AG09319 (cell line): ENCODE data around the gene MAVS.

Source experiments
- DNase-seq: peaks from one replicate; pipeline ENCODE4 v3.0.0-alpha.2; 2010; ENCODE audit warnings: low read depth; ENCODE audit errors: extremely low read depth
- TF ChIP-seq, protein P1 (sequence below): IDR thresholded peaks from 2 replicates; pipeline ENCODE4 v1.5.1; 2011; ENCODE audit warnings: low read depth, mild to moderate bottlenecking, inconsistent platforms, low read length, moderate library complexity

Gene MAVS

DNA sequence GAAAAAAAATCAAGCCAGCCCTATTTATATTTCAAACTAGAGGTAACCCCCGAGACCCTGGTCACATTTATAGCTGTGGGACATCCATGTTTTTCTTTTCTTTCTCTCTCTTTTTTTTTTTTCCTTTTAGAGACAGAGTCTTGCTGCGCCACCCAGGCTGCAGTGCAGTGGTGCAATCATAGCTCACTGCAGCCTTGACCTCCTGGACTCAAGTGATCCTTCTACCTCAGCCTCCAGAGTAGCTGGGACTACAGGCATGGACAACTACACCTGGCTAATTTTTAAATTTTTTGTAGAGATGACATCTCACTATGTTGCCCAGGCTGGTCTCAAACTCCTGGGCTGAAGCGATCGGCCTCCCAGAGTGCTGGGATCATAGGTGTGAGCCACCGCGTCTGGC is 12.1 kb downstream of the MAVS start:
- DNase-seq = no peak
- TF ChIP-seq, protein P1, sequence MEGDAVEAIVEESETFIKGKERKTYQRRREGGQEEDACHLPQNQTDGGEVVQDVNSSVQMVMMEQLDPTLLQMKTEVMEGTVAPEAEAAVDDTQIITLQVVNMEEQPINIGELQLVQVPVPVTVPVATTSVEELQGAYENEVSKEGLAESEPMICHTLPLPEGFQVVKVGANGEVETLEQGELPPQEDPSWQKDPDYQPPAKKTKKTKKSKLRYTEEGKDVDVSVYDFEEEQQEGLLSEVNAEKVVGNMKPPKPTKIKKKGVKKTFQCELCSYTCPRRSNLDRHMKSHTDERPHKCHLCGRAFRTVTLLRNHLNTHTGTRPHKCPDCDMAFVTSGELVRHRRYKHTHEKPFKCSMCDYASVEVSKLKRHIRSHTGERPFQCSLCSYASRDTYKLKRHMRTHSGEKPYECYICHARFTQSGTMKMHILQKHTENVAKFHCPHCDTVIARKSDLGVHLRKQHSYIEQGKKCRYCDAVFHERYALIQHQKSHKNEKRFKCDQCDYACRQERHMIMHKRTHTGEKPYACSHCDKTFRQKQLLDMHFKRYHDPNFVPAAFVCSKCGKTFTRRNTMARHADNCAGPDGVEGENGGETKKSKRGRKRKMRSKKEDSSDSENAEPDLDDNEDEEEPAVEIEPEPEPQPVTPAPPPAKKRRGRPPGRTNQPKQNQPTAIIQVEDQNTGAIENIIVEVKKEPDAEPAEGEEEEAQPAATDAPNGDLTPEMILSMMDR = no peak

DNA sequence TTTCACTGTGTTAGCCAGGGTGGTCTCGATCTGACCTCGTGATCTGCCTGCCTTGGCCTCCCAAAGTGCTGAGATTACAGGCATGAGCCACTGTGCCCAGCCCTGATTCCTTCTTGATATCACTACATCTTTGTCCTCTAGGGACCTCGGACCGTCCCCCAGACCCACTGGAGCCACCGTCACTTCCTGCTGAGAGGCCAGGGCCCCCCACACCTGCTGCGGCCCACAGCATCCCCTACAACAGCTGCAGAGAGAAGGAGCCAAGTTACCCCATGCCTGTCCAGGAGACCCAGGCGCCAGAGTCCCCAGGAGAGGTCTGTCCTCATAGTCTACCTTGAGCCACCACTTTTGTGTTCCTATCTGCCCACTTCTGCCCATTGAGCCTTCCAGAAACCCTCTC is 14.6 kb downstream of the MAVS start:
- TF ChIP-seq, protein P1 = no peak
- no peak for DNase-seq

DNA sequence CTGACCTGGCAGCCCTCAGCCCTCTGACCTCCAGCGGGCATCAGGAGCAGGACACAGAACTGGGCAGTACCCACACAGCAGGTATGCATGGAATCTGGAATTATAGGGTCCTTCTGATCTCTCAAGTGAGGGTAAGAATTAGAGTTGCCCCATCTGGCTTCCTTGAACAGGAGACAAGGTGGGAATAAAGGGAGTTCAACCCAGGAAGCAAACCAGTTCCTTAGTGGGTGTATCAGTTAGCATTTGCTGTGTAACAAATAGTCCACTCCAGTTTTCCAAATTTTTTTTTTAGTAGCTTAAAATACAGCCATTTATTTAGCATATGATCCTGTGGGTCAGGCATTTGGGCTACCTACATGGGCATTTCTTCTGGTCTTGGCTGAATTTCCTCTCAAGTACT is 15.7 kb downstream of the MAVS start:
- DNase-seq = no peak
- TF ChIP-seq, protein P1 = no peak

DNA sequence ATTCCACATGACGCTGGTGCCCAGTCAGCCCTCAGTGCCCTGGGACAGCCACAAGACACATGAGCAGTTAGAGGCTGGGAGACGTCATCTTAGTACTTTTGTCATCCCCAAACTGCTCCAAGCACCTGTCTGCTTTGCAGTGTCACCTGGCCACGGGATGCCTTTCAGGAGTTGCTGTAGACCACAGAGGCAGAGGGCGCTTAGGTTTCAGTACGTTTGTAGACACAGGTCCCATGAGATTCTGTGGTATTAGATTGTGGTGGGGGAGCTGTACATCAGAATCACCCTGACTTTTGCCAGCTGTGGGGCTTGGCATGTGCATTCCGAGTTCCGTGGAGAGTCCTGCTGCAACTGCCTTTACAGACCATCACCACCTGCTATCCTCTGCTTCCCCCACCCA is 16.7 kb downstream of the MAVS start:
- TF ChIP-seq, protein P1 = no peak
- DNase-seq = no peak

DNA sequence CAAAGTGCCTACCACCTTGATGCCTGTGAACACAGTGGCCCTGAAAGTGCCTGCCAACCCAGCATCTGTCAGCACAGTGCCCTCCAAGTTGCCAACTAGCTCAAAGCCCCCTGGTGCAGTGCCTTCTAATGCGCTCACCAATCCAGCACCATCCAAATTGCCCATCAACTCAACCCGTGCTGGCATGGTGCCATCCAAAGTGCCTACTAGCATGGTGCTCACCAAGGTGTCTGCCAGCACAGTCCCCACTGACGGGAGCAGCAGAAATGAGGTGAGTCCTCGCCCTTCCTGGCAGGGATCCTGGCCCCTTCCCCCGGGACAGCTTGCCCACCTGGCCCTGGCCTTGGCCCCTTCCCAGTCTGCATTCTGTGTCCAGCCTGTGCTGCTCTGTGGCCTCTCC is 17.9 kb downstream of the MAVS start:
- DNase-seq = no peak
- TF ChIP-seq, protein P1 = no peak

DNA sequence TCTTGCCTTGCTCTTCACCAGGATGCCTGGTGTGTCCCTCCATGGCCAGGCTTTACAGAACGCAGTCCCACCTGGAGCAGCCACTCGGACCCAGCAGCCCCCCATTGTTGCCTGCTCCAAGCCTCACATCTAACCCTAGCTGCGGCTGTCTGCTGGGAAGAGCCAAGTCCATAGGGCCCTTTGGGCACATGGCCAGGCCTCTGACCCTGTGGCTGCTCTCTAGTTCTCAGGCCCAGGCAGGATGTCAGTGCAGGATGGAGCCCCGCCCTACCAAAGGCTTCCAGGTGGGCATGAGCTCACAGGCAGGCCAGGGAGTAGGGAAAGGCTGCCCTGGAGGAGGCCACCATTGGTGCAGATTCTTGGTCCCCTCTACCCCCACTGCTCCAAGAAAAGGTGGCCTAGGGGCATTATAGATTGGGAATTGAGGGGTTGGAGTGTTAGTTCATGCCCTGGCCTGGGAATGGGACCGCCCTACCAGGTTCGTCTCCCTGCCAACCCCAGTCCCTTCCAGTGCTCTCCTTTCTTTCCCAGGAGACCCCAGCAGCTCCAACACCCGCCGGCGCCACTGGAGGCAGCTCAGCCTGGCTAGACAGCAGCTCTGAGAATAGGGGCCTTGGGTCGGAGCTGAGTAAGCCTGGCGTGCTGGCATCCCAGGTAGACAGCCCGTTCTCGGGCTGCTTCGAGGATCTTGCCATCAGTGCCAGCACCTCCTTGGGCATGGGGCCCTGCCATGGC is 18.7 kb downstream of the MAVS start:
- TF ChIP-seq, protein P1 = no peak
- no peak for DNase-seq

DNA sequence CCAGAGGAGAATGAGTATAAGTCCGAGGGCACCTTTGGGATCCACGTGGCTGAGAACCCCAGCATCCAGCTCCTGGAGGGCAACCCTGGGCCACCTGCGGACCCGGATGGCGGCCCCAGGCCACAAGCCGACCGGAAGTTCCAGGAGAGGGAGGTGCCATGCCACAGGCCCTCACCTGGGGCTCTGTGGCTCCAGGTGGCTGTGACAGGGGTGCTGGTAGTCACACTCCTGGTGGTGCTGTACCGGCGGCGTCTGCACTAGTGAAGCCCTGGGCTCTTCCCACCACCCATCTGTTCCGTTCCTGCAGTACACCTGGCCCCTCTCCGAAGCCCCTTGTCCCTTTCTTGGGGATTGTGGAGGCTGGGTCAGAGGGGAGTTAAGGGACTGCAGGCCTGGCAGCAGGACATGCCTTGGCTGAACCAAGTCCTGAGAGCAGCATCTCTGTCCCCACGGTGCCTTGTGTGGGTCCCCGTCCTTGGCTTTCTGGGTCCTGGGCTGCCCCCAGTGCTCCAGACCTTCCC is 19.3 kb downstream of the MAVS start:
- DNase-seq = no peak
- TF ChIP-seq, protein P1 = no peak
